ENCODE measurements around the gene INPP4B.

Gene INPP4B

DNA sequence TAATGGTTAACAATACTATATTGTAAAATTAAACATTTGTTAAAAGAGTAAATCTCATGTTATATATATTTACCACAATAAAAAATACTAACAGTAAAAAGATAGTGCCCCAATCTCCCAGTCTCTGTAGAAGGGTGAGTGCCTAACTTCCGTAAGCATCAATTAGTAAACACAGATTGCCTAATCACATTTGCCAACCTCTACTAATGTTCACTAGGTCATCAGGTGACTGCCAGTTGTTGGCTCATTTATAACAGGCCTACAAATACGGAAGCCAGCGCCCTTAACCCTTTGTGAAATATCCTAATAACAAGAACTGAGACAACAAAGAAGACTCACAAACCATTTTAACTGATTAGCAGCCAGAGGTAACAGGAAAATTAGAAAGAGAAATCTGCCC is 345.1 kb downstream of the INPP4B start:
- Histone ChIP-seq H3K27me3 (ENCODE audit: insufficient read depth, poor library complexity, severe bottlenecking) (no peaks in the 10 kb centered on the region), H3K9me3 (ENCODE audit: severe bottlenecking) (no peaks in the 10 kb centered on the region), H3K4me1 (ENCODE audit: insufficient read depth, poor library complexity, severe bottlenecking) (no peaks in the 10 kb centered on the region), H3K36me3 (ENCODE audit: low read depth) (no peaks in the 10 kb centered on the region), H3K27ac (ENCODE audit: poor library complexity, severe bottlenecking) (no peak overlapping the region), H3K4me3 (ENCODE audit: severe bottlenecking) (no peak overlapping the region)
- no peak for ATAC-seq (ENCODE audit: low read depth)
- TF ChIP-seq, protein P1, sequence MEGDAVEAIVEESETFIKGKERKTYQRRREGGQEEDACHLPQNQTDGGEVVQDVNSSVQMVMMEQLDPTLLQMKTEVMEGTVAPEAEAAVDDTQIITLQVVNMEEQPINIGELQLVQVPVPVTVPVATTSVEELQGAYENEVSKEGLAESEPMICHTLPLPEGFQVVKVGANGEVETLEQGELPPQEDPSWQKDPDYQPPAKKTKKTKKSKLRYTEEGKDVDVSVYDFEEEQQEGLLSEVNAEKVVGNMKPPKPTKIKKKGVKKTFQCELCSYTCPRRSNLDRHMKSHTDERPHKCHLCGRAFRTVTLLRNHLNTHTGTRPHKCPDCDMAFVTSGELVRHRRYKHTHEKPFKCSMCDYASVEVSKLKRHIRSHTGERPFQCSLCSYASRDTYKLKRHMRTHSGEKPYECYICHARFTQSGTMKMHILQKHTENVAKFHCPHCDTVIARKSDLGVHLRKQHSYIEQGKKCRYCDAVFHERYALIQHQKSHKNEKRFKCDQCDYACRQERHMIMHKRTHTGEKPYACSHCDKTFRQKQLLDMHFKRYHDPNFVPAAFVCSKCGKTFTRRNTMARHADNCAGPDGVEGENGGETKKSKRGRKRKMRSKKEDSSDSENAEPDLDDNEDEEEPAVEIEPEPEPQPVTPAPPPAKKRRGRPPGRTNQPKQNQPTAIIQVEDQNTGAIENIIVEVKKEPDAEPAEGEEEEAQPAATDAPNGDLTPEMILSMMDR (IDR thresholded peaks at IDR 0.05; ENCODE audit: poor library complexity, severe bottlenecking) = no peak
- no peak for DNase-seq (ENCODE audit: low spot score)

DNA sequence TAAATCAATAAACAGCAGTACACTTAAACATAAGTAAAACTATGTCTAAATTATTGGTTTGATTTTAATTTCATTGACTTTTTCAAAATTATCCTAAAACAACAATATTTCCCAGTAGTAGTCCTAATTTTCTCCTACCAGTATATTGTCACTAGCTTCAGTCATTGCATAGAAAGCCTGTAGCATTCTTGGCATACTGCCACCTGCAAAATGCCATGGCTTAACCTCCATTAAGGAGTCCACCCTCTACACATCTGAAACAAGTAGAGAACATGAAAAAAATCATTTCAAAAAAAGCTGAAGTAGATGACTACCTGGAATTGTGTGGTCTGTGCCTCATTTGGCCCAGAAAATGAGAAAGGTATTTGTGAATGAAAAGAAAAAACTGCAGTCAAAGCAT is 348.5 kb downstream of the INPP4B start:
- TF ChIP-seq, protein P1 (IDR thresholded peaks at IDR 0.05; ENCODE audit: poor library complexity, severe bottlenecking) = no peak
- no peak overlapping the region for H3K4me3 ChIP-seq (ENCODE audit: severe bottlenecking)
- DNase-seq (ENCODE audit: low spot score) = no peak
- no peaks in the 10 kb centered on the region for H3K9me3 ChIP-seq (ENCODE audit: severe bottlenecking)
- ATAC-seq (ENCODE audit: low read depth) = no peak
- no peaks in the 10 kb centered on the region for H3K27me3 ChIP-seq (ENCODE audit: insufficient read depth, poor library complexity, severe bottlenecking)
- no peaks in the 10 kb centered on the region for H3K36me3 ChIP-seq (ENCODE audit: low read depth)
- no peaks in the 10 kb centered on the region for H3K4me1 ChIP-seq (ENCODE audit: insufficient read depth, poor library complexity, severe bottlenecking)
- H3K27ac ChIP-seq (ENCODE audit: poor library complexity, severe bottlenecking) = no peak overlapping the region

DNA sequence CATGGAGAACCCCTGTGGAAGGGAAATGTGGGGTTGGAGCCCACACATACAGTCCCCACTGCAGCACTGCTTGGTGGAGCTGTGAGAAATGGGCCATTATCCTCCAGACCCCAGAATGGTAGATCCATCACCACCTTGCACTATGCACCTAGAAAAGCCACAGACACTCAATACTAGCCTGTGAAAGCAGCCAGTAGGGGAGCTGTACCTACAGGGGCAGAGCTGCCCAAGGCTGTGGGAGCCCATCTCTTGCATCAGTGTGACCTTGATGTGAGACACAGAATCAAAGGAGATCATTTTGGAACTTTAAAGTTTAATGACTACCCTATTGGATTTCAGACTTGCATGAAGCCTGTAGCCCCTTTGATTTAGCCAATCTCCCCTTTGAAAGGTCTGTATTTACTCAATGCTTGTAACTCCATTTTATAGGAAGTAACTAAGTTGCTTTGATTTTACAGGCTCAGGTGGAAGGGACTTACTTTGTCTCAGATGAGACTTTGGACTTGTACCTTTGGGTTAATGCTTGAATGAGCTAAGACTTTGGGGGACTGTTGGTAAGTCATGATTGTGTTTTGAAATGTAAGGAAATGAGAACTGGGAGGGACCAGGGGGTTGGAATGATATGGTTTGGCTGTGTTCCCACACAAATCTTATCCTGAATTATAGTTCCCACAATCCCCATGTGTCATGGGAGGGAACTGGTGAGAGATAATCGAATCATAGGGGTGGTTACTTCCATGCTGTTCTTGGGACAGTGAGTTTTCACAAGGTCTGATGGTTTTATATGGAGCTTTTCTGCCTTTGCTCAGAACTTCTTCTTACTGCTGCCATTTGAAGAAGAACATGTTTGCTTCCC is 352.6 kb downstream of the INPP4B start:
- no peaks in the 10 kb centered on the region for H3K36me3 ChIP-seq (ENCODE audit: low read depth)
- no peaks in the 10 kb centered on the region for H3K9me3 ChIP-seq (ENCODE audit: severe bottlenecking)
- ATAC-seq (ENCODE audit: low read depth) (no peak), DNase-seq (ENCODE audit: low spot score) (no peak)
- TF ChIP-seq, protein P1 (IDR thresholded peaks at IDR 0.05; ENCODE audit: poor library complexity, severe bottlenecking) = no peak
- no peak overlapping the region for H3K4me3 ChIP-seq (ENCODE audit: severe bottlenecking)
- no peak overlapping the region for H3K27ac ChIP-seq (ENCODE audit: poor library complexity, severe bottlenecking)
- H3K4me1 ChIP-seq (ENCODE audit: insufficient read depth, poor library complexity, severe bottlenecking) = no peaks in the 10 kb centered on the region
- no peaks in the 10 kb centered on the region for H3K27me3 ChIP-seq (ENCODE audit: insufficient read depth, poor library complexity, severe bottlenecking)

DNA sequence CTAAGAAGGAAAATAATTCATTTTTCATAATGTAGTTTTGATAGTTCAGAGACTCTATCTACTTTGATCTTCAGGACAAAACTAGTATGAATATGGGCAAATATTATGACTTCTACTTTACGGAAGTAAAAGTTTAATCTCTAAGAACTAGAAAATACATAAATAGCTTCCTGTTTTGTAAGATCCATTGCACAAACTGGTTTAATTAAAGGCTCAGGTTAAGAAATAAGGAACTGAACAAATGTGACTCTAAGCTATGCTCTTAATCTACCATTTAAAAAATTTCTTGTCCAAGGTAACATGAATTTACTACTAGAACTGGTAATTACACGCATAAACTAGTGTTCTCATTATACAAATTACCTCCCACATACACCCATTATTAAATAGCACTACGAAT is 360.6 kb downstream of the INPP4B start:
- Histone ChIP-seq H3K4me1 (ENCODE audit: insufficient read depth, poor library complexity, severe bottlenecking) (peaks cover 2% of the 10 kb centered on the region), H3K27me3 (ENCODE audit: insufficient read depth, poor library complexity, severe bottlenecking) (no peaks in the 10 kb centered on the region), H3K4me3 (ENCODE audit: severe bottlenecking) (no peak overlapping the region), H3K9me3 (ENCODE audit: severe bottlenecking) (no peaks in the 10 kb centered on the region), H3K27ac (ENCODE audit: poor library complexity, severe bottlenecking) (no peak overlapping the region), H3K36me3 (ENCODE audit: low read depth) (no peaks in the 10 kb centered on the region)
- TF ChIP-seq, protein P1 (IDR thresholded peaks at IDR 0.05; ENCODE audit: poor library complexity, severe bottlenecking) = no peak
- DNase-seq (ENCODE audit: low spot score) = no peak
- ATAC-seq (ENCODE audit: low read depth) = no peak

DNA sequence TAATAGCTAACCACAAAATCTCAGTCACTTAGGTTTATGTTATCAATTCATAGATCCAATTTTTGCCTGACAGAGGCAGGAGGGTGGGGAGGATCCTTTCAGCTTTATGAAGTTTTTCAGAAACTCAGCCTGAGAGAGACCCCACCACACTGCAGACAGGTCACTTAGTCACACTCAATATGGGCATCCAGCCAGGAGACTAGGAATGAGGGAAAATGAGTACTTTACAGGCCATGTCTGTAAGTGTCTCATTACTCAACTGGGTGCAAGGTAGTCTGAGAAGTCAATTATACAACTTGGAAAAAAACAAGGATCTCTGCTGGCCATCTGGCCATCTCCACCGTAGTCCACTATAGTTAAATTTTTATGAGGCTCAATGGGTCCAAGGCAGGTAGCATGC is 365.9 kb downstream of the INPP4B start:
- Histone ChIP-seq H3K27ac (ENCODE audit: poor library complexity, severe bottlenecking) (peak overlapping the region; percentile 22), H3K9me3 (ENCODE audit: severe bottlenecking) (no peaks in the 10 kb centered on the region), H3K4me3 (ENCODE audit: severe bottlenecking) (no peak overlapping the region), H3K4me1 (ENCODE audit: insufficient read depth, poor library complexity, severe bottlenecking) (peaks cover 12% of the 10 kb centered on the region), H3K27me3 (ENCODE audit: insufficient read depth, poor library complexity, severe bottlenecking) (no peaks in the 10 kb centered on the region), H3K36me3 (ENCODE audit: low read depth) (no peaks in the 10 kb centered on the region)
- no peak for DNase-seq (ENCODE audit: low spot score)
- peak; percentile 49; the same call in 1 of the 3 replicates for ATAC-seq (ENCODE audit: low read depth)
- TF ChIP-seq, protein P1 (IDR thresholded peaks at IDR 0.05; ENCODE audit: poor library complexity, severe bottlenecking) = no peak

Data from RWPE2 (cell line).